Neural progenitor cell (in vitro differentiated cells): ENCODE results near the gene TMEM198. TPM values are rescaled to one million over a fixed set of nuclear protein-coding genes. Genes with fewer than 3 reads are reported as not detected.
A peak's percentile ranks its signal among the peaks of the same experiment; 100 is the strongest.

Experiments
- DNase-seq: peaks from one replicate; pipeline ENCODE4 v3.0.0-alpha.2; 2016; ENCODE audit warnings: low spot score
- H2AFZ ChIP-seq: fragments of 200-600 bp; sonication (generic); replicated peaks from 2 replicates; pipeline ENCODE4 v1.6.1; 2016; ENCODE audit warnings: antibody characterized with exemption
- H3F3A ChIP-seq: fragments of 200-600 bp; sonication (generic); 2 replicates; pipeline ENCODE4 v1.6.1; 2016; ENCODE audit warnings: antibody characterized with exemption, low read depth
- H3K27ac ChIP-seq: fragments of 200-600 bp; sonication (generic); 2 replicates; pipeline ENCODE4 v1.5.1; 2016; ENCODE audit warnings: mild to moderate bottlenecking
- H3K27me3 ChIP-seq: fragments of 200-600 bp; sonication (generic); 2 replicates; pipeline ENCODE4 v1.6.1; 2016; ENCODE audit warnings: mild to moderate bottlenecking, moderate library complexity
- H3K36me3 ChIP-seq: fragments of 200-600 bp; sonication (generic); 2 replicates; pipeline ENCODE4 v1.5.1; 2016
- H3K4me1 ChIP-seq: fragments of 200-600 bp; sonication (generic); 2 replicates; pipeline ENCODE4 v1.6.1; 2016; ENCODE audit warnings: mixed run types
- H3K4me2 ChIP-seq: fragments of 200-600 bp; sonication (generic); 2 replicates; pipeline ENCODE4 v1.6.1; 2016
- H3K4me3 ChIP-seq: fragments of 200-600 bp; sonication (generic); 2 replicates; pipeline ENCODE4 v1.5.1; 2016
- H3K79me2 ChIP-seq: fragments of 200-600 bp; sonication (generic); 2 replicates; pipeline ENCODE4 v1.6.1; 2016; ENCODE audit warnings: low read depth
- H3K9ac ChIP-seq: fragments of 200-600 bp; sonication (generic); 2 replicates; pipeline ENCODE4 v1.6.1; 2016
- H3K9me3 ChIP-seq: fragments of 200-600 bp; sonication (generic); 2 replicates; pipeline ENCODE4 v1.5.1; 2016; ENCODE audit warnings: low read depth
- H4K20me1 ChIP-seq: fragments of 200-600 bp; sonication (generic); 2 replicates; pipeline ENCODE4 v1.6.1; 2016; ENCODE audit warnings: low read depth
- H3K27ac Mint-ChIP-seq: 3 replicates; pipeline ENCODE4 v1.8.0; 2021; ENCODE audit warnings: mixed read lengths
- H3K27me3 Mint-ChIP-seq: 2 replicates; pipeline ENCODE4 v1.8.0; 2022; ENCODE audit warnings: low read depth, mild to moderate bottlenecking, inconsistent platforms, moderate library complexity, mixed read lengths; ENCODE audit not compliant: insufficient read depth
- H3K36me3 Mint-ChIP-seq: 3 replicates; pipeline ENCODE4 v1.8.0; 2021; ENCODE audit warnings: mixed read lengths
- H3K4me1 Mint-ChIP-seq: 3 replicates; pipeline ENCODE4 v1.8.0; 2021; ENCODE audit warnings: mixed read lengths
- H3K4me3 Mint-ChIP-seq: 3 replicates; pipeline ENCODE4 v1.8.0; 2021; ENCODE audit warnings: mild to moderate bottlenecking, moderate library complexity, mixed read lengths
- H3K9me3 Mint-ChIP-seq: 3 replicates; pipeline ENCODE4 v1.8.0; 2020; ENCODE audit warnings: mixed read lengths
- CTCF ChIP-seq: fragments of 200-600 bp; sonication (generic); IDR thresholded peaks from 2 replicates; pipeline ENCODE4 v1.5.1; 2017; ENCODE audit warnings: antibody characterized with exemption, mild to moderate bottlenecking
- EZH2 ChIP-seq: fragments of 200-600 bp; sonication (generic); IDR thresholded peaks from 2 replicates; pipeline ENCODE4 v1.6.1; 2017; ENCODE audit warnings: antibody characterized with exemption, mild to moderate bottlenecking, moderate library complexity
- EZH2phosphoT487 ChIP-seq: fragments of 200-600 bp; sonication (generic); IDR thresholded peaks from 2 replicates; pipeline ENCODE4 v1.6.1; 2017; ENCODE audit warnings: antibody characterized with exemption
- total RNA-seq: library from RNA; depleted of rRNA; stranded (reverse); fragments of >200 nt; gene quantifications from 2 replicates; pipeline ENCODE4 v1.2.3, GENCODE V29; 2015; ENCODE audit warnings: low replicate concordance

TMEM198 gene
- 0.79 and 2.3 TPM in 2 replicates for total RNA-seq

GRCh38 chr2:219543596-219544358, at the start of gene TMEM198, which contains the start of gene CHPF:
Gene TMEM198, plus strand, starts transcription at chr2:219544028. Its CDS starts 700 bp downstream, at chr2:219544728.
Gene CHPF, minus strand, starts transcription at chr2:219543809. Its CDS starts 271 bp downstream, at chr2:219543538.
- Mint-ChIP-seq H3K9me3 (no peaks in the 10 kb centered on the region), H3K27ac (peak within 1 kb of the TSS; percentile 47), H3K27me3 (peaks cover 20% of the 10 kb centered on the region), H3K36me3 (peaks cover 13% of the 10 kb centered on the region), H3K4me1 (peaks cover 27% of the 10 kb centered on the region), H3K4me3 (peak within 1 kb of the TSS; percentile 92)
- no peaks in the 10 kb centered on the region for H3K79me2 ChIP-seq
- DNase-seq, result peak; percentile 100
- H3K27ac ChIP-seq, result no peak within 1 kb of the TSS
- peaks cover 21% of the 10 kb centered on the region for H4K20me1 ChIP-seq
- H3K4me1 ChIP-seq, result peaks cover 14% of the 10 kb centered on the region
- H3K4me2 ChIP-seq, result peak within 1 kb of the TSS; percentile 92
- H3K9ac ChIP-seq, result peak within 1 kb of the TSS; percentile 14
- H3K4me3 ChIP-seq, result peak within 1 kb of the TSS; percentile 86
- peaks cover 22% of the 10 kb centered on the region for H3F3A ChIP-seq
- H3K36me3 ChIP-seq, result no peaks in the 10 kb centered on the region
- TF ChIP-seq EZH2phosphoT487, result no peak
- TF ChIP-seq EZH2, result no peak
- no peak for TF ChIP-seq CTCF
- H2AFZ ChIP-seq, result peak within 1 kb of the TSS; percentile 86
- peaks cover 30% of the 10 kb centered on the region for H3K27me3 ChIP-seq
- no peaks in the 10 kb centered on the region for H3K9me3 ChIP-seq

- no peaks in the 10 kb centered on the region for H3K79me2 ChIP-seq
- no peak overlapping the region for H3K4me2 ChIP-seq
- Mint-ChIP-seq H3K9me3 (no peaks in the 10 kb centered on the region), H3K36me3 (no peaks in the 10 kb centered on the region), H3K27me3 (peaks cover 31% of the 10 kb centered on the region), H3K27ac (no peak overlapping the region), H3K4me3 (no peak overlapping the region), H3K4me1 (peaks cover 23% of the 10 kb centered on the region)
- H3K4me3 ChIP-seq, result no peak overlapping the region
- H3K27ac ChIP-seq, result no peak overlapping the region
- peaks cover 78% of the 10 kb centered on the region for H3K27me3 ChIP-seq
- no peaks in the 10 kb centered on the region for H3K9me3 ChIP-seq
- H3F3A ChIP-seq, result peaks cover 15% of the 10 kb centered on the region
- H3K36me3 ChIP-seq, result no peaks in the 10 kb centered on the region
- TF ChIP-seq CTCF (no peak), EZH2 (no peak), EZH2phosphoT487 (no peak)
- H3K9ac ChIP-seq, result no peak overlapping the region
- H3K4me1 ChIP-seq, result peaks cover 15% of the 10 kb centered on the region
- DNase-seq, result no peak
- no peak overlapping the region for H2AFZ ChIP-seq
- peaks cover 10% of the 10 kb centered on the region for H4K20me1 ChIP-seq
These were observed 48.8 kb upstream of the TMEM198 start for GRCh38 chr2:219494952-219495530.

- Histone ChIP-seq H3K9ac (no peak overlapping the region), H3K4me1 (peaks cover 19% of the 10 kb centered on the region), H3K27ac (no peak overlapping the region), H3K4me3 (no peak overlapping the region), H3K79me2 (no peaks in the 10 kb centered on the region), H3K9me3 (no peaks in the 10 kb centered on the region), H3F3A (peaks cover 15% of the 10 kb centered on the region), H4K20me1 (peaks cover 10% of the 10 kb centered on the region), H2AFZ (no peak overlapping the region), H3K4me2 (no peak overlapping the region), H3K27me3 (peaks cover 78% of the 10 kb centered on the region), H3K36me3 (no peaks in the 10 kb centered on the region)
- Mint-ChIP-seq H3K27me3 (peaks cover 31% of the 10 kb centered on the region), H3K4me1 (peaks cover 26% of the 10 kb centered on the region), H3K36me3 (no peaks in the 10 kb centered on the region), H3K4me3 (no peak overlapping the region), H3K27ac (no peak overlapping the region), H3K9me3 (no peaks in the 10 kb centered on the region)
- DNase-seq, result peak; percentile 86
- TF ChIP-seq CTCF (peak; percentile 74), EZH2 (no peak)
These were observed 48.2 kb upstream of the TMEM198 start for GRCh38 chr2:219495531-219496122.
